Liver (tissue), 9 donors: ENCODE measurements around the gene STK11. TPM values are rescaled to one million over a fixed set of nuclear protein-coding genes. Genes with fewer than 3 reads are reported as not detected.

Source experiments
- DNase-seq: peaks from one replicate; pipeline ENCODE4 v3.0.0-alpha.2; 2017; ENCODE audit warnings: low spot score
- H3K27ac ChIP-seq, 2 donors: one replicate each; pipeline ENCODE4 v1.7.0; 2013; ENCODE audit warnings: inconsistent platforms in 2 of 2, low read length in 2 of 2, control low read depth in 1 of 2, low read depth in 1 of 2, mild to moderate bottlenecking in 1 of 2
- H3K27me3 ChIP-seq, 4 donors: one replicate each; pipeline versions ENCODE4 v1.6.1 to v1.7.0; 2013; ENCODE audit warnings: low read length in 3 of 4, inconsistent platforms in 1 of 4, mild to moderate bottlenecking in 1 of 4, moderate library complexity in 1 of 4; ENCODE audit not compliant: control insufficient read depth in 4 of 4, insufficient read depth in 4 of 4
- H3K36me3 ChIP-seq, 4 donors: one replicate each; pipeline versions ENCODE4 v1.6.1 to v1.7.0; 2013; ENCODE audit warnings: low read length in 3 of 4, mild to moderate bottlenecking in 3 of 4, low read depth in 1 of 4, moderate library complexity in 1 of 4; ENCODE audit not compliant: control insufficient read depth in 4 of 4, insufficient read depth in 3 of 4
- H3K4me1 ChIP-seq, 4 donors: one replicate each; pipeline versions ENCODE4 v1.6.1 to v1.7.0; 2013; ENCODE audit warnings: low read length in 3 of 4, mild to moderate bottlenecking in 3 of 4, moderate library complexity in 1 of 4; ENCODE audit not compliant: control insufficient read depth in 4 of 4, insufficient read depth in 4 of 4
- H3K4me3 ChIP-seq, 3 donors: one replicate each; pipeline versions ENCODE4 v1.6.1 to v1.7.0; 2013; ENCODE audit warnings: low read length in 3 of 3, control low read depth in 1 of 3, low read depth in 1 of 3, mild to moderate bottlenecking in 1 of 3
- H3K9ac ChIP-seq, 2 donors: one replicate each; pipeline ENCODE4 v1.7.0; 2013; ENCODE audit warnings: low read length in 2 of 2, mild to moderate bottlenecking in 2 of 2, moderate library complexity in 2 of 2, control low read depth in 1 of 2, low read depth in 1 of 2
- H3K9me3 ChIP-seq, 4 donors: one replicate each; pipeline versions ENCODE4 v1.6.1 to v1.7.0; 2013; ENCODE audit warnings: low read length in 3 of 4; ENCODE audit not compliant: control insufficient read depth in 4 of 4
- CTCF ChIP-seq: fragments of 150-350 bp; IDR thresholded peaks from 2 replicates; pipeline ENCODE4 v1.5.1; 2017; ENCODE audit warnings: improper control_type of control experiment, low read depth, low read length; ENCODE audit not compliant: missing input control
- FOXA2 ChIP-seq: IDR thresholded peaks from 2 replicates; pipeline ENCODE4 v1.6.1; 2016; ENCODE audit warnings: antibody characterized with exemption
- HNF4A ChIP-seq, 2 donors: conservative IDR thresholded peaks; 2 replicates each; pipeline ENCODE4 v1.6.1; 2016; ENCODE audit warnings: antibody characterized with exemption in 2 of 2, mild to moderate bottlenecking in 2 of 2
- HNF4G ChIP-seq: IDR thresholded peaks from 2 replicates; pipeline ENCODE4 v1.6.1; 2016; ENCODE audit warnings: antibody characterized with exemption
- JUND ChIP-seq, 2 donors: IDR thresholded peaks; 2 replicates each; pipeline ENCODE4 v1.6.1; 2016; ENCODE audit warnings: antibody characterized with exemption in 2 of 2
- MAX ChIP-seq: IDR thresholded peaks from 2 replicates; pipeline ENCODE4 v1.6.1; 2016; ENCODE audit warnings: antibody characterized with exemption
- NR2F2 ChIP-seq: IDR thresholded peaks from 2 replicates; pipeline ENCODE4 v1.6.1; 2016; ENCODE audit warnings: antibody characterized with exemption
- RAD21 ChIP-seq, 2 donors: IDR thresholded peaks; 2 replicates each; pipeline ENCODE4 v1.6.1; 2016; ENCODE audit warnings: antibody characterized with exemption in 2 of 2, mild to moderate bottlenecking in 2 of 2
- REST ChIP-seq: IDR thresholded peaks from 2 replicates; pipeline ENCODE4 v1.6.1; 2016; ENCODE audit warnings: antibody characterized with exemption, mild to moderate bottlenecking
- RXRA ChIP-seq, 2 donors: IDR thresholded peaks; 2 replicates each; pipeline ENCODE4 v1.6.1; 2017 to 2018; ENCODE audit warnings: antibody characterized with exemption in 2 of 2, mild to moderate bottlenecking in 1 of 2
- SP1 ChIP-seq: IDR thresholded peaks from 2 replicates; pipeline ENCODE4 v1.6.1; 2018; ENCODE audit warnings: antibody characterized with exemption, mild to moderate bottlenecking
- TAF1 ChIP-seq: conservative IDR thresholded peaks from 2 replicates; pipeline ENCODE4 v1.6.1; 2016; ENCODE audit warnings: antibody characterized with exemption, mild to moderate bottlenecking
- YY1 ChIP-seq: IDR thresholded peaks from 2 replicates; pipeline ENCODE4 v1.6.1; 2016; ENCODE audit warnings: antibody characterized with exemption, mild to moderate bottlenecking
- WGBS: extraction: QIAGEN DNeasy Blood & Tissue Kit; methylation state at CpG from one replicate; pipeline ENCODE4 v1.1.7; 2013; 5-methylcytosine and 5-hydroxymethylcytosine counted together
- polyA plus RNA-seq, 2 donors: library from polyadenylated mRNA; stranded (reverse) in 1 of 2; unstranded in 1 of 2; fragments of 200-250 nt in 1 of 2; fragments of >200 nt in 1 of 2; fragmentation: Nextera tagmentation in 1 of 2; extraction: Ambion mirVana in 1 of 2; gene quantifications; one replicate each; pipeline versions ENCODE4 v1.2.1 to v1.2.3, GENCODE V29; 2013 to 2015
- total RNA-seq, 2 donors: library from RNA; depleted of rRNA; stranded (reverse); fragments of >200 nt; gene quantifications; one replicate each; pipeline ENCODE4 v1.2.3, GENCODE V29; 2014
- TF ChIP-seq, protein P1 (sequence below): IDR thresholded peaks from 2 replicates; pipeline ENCODE4 v1.6.1; 2016; ENCODE audit warnings: antibody characterized with exemption
- donor health status: healthy.
- donor health status: healthy.
- donor health status: healthy.
- donor health status: healthy.
- donor health status: healthy.

Gene STK11
- total and polyA plus RNA-seq, 4 donors = 3.0 to 126 (median 35.5) TPM

DNA sequence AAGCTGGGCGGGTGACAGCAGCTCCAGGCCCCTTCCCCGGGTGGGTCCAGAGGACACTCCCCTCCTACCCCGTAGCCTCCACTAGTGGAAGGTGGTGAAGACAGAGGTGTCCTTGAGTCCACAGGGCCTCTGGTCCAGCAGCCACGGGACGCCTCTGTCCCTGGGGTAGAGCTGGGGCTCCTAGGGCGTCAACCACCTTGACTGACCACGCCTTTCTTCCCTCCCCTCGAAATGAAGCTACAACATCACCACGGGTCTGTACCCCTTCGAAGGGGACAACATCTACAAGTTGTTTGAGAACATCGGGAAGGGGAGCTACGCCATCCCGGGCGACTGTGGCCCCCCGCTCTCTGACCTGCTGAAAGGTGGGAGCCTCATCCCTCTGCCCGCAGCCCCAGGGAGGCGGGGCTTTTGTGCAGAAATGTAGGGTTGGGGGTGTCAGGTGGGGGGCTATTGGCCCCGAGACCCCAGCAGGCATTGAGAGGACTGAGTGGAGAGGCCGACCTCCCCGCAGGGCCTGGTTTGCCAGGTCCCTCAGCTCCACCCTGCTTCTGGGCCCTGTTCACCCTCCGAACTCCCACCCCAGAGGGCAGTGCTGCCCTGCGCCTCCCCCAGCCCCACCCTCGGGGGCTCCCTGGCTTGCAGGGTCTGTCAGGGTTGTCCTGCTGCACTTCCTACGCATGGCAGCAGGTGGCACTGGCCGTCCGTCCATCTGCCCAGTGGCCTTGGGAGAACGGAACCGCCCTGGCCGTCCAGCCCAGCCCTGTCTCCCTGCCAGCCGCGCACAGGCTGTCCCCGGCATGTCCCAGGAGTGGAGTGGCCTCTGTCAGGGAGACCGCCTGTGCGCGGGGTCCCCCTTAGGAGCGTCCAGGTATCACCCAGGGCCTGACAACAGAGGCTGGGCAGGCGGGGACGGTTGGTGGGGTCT is 15.7 kb downstream of the STK11 start:
- TF ChIP-seq CTCF (peak; percentile 71), RAD21 (IDR thresholded peaks at IDR 0.05) (peak; percentile 80 to 87), SP1 (no peak)
- DNase-seq = no peak
- no peak overlapping the region for H3K9ac ChIP-seq
- no peaks in the 10 kb centered on the region for H3K9me3 ChIP-seq
- H3K27ac ChIP-seq = no peak overlapping the region
- H3K4me1 ChIP-seq = peaks cover 0 to 7% (median 3%) of the 10 kb centered on the region in 4 donors
- H3K36me3 ChIP-seq = peaks cover 0 to 24% (median 11%) of the 10 kb centered on the region in 4 donors
- 62% methylated on average over 38 of the region's 38 CpGs for WGBS
- no peaks in the 10 kb centered on the region for H3K27me3 ChIP-seq
- no peak overlapping the region for H3K4me3 ChIP-seq

- peaks cover 0 to 7% (median 3%) of the 10 kb centered on the region in 4 donors for H3K4me1 ChIP-seq
- H3K9ac ChIP-seq = no peak overlapping the region
- WGBS = 94% methylated on average over 22 of the region's 22 CpGs
- TF ChIP-seq TAF1 = no peak
- TF ChIP-seq, protein P1, sequence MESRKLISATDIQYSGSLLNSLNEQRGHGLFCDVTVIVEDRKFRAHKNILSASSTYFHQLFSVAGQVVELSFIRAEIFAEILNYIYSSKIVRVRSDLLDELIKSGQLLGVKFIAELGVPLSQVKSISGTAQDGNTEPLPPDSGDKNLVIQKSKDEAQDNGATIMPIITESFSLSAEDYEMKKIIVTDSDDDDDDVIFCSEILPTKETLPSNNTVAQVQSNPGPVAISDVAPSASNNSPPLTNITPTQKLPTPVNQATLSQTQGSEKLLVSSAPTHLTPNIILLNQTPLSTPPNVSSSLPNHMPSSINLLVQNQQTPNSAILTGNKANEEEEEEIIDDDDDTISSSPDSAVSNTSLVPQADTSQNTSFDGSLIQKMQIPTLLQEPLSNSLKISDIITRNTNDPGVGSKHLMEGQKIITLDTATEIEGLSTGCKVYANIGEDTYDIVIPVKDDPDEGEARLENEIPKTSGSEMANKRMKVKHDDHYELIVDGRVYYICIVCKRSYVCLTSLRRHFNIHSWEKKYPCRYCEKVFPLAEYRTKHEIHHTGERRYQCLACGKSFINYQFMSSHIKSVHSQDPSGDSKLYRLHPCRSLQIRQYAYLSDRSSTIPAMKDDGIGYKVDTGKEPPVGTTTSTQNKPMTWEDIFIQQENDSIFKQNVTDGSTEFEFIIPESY = no peak
- no peak for TF ChIP-seq HNF4A (conservative IDR thresholded peaks at IDR 0.05)
- TF ChIP-seq FOXA2 = no peak
- TF ChIP-seq SP1 = no peak
- TF ChIP-seq CTCF = no peak
- TF ChIP-seq NR2F2 = no peak
- TF ChIP-seq YY1 = no peak
- no peak for TF ChIP-seq HNF4G
- H3K9me3 ChIP-seq = no peaks in the 10 kb centered on the region
- no peak overlapping the region for H3K27ac ChIP-seq
- H3K27me3 ChIP-seq = no peaks in the 10 kb centered on the region
- no peak for DNase-seq
- peaks cover 0 to 29% (median 11%) of the 10 kb centered on the region in 4 donors for H3K36me3 ChIP-seq
- H3K4me3 ChIP-seq = no peak overlapping the region
These were observed 16.3 kb downstream of the STK11 start for GRCh38 chr19:1221904-1222255.

DNA sequence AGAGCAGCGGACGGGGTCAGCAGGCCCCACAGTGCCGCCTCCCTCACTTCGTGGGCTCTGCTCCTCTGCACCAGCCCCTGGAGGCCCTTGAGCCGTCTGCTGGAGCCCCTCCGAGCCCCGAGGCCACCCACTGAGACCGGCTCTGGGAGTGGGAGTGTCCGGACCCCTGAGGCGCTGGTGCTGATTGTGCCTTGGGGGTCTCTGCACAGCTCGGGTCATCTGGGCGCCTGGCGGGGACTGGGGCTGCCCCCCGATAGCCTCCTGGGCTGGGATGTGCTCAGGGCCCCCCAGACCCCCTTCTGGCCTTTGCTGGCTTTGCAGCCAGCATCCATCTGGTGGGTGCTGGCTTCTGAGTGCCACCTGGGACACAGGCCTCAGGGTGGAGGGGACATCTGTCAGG is 16.8 kb downstream of the STK11 start:
- DNase-seq = no peak
- no peaks in the 10 kb centered on the region for H3K9me3 ChIP-seq
- H3K36me3 ChIP-seq = peaks cover 0 to 34% (median 11%) of the 10 kb centered on the region in 4 donors
- WGBS = 92% methylated on average over 14 of the region's 14 CpGs
- H3K4me1 ChIP-seq = peaks cover 0 to 7% (median 3%) of the 10 kb centered on the region in 4 donors
- H3K9ac ChIP-seq = no peak overlapping the region
- H3K27ac ChIP-seq = no peak overlapping the region
- no peaks in the 10 kb centered on the region for H3K27me3 ChIP-seq
- no peak overlapping the region for H3K4me3 ChIP-seq
- TF ChIP-seq JUND (IDR thresholded peaks at IDR 0.05) (no peak), TAF1 (no peak), RXRA (IDR thresholded peaks at IDR 0.05) (no peak), NR2F2 (no peak), MAX (no peak), RAD21 (IDR thresholded peaks at IDR 0.05) (no peak), CTCF (no peak), REST (no peak)
